Measurements from ENCODE around the gene CNFN. TPM values are rescaled to one million over a fixed set of nuclear protein-coding genes. Genes with fewer than 3 reads are reported as not detected.

Gene CNFN
- total RNA-seq, 1 experiment from 2014 or later = 4.5 TPM

DNA sequence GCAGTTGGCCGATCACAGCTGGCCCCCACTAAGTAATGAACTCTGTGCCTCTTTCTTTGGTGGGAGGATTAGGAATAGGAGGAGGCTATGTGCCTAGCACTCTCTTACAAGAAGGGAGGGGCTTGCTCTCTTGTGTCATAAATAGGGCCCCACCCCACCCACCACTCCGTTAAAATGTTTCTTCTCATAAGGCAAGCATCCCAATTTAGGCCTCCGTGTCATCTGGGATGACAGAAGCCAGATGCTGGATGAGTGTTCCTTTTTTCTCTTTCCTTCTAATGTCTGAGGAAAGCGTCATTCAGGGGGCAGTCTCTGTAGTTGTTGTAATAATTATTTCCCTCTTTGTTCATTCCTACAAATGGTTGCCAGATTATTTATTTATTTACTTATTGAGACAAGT, 37.2 kb upstream of the CNFN start, which contains the start of gene LIPE:
LIPE (minus strand) TSS at position 76 of the 400 bp plus-strand sequence. CDS start 239 bp downstream, outside the sequence.
- no TSS peak for BruUV-seq (replicated peaks)
- ChIA-PET CTCF (no interaction called here), POLR2A (ENCODE audit: unreplicated experiment) (no interaction called here)
- intact Hi-C loops (cut with micrococcal nuclease) = no loop called here
- H2AFZ ChIP-seq (ENCODE audit: low read length) = no peak within 1 kb of the TSS
- no peak for TF ChIP-seq EZH2 (IDR thresholded peaks at IDR 0.05; ENCODE audit: low read length, unreplicated experiment)
- no peak for TF ChIP-seq EZH2phosphoT487 (IDR thresholded peaks at IDR 0.05; ENCODE audit: borderline replicate concordance, low read length)
- TF ChIP-seq CTCF (conservative IDR thresholded peaks at IDR 0.05; ENCODE audit: low read depth, low read length) = no peak
- no peaks in the 10 kb centered on the region for H3K36me3 ChIP-seq (ENCODE audit: low read depth, low read length)
- no peaks in the 10 kb centered on the region for H3F3A ChIP-seq (ENCODE audit: low read length, unreplicated experiment)
- no peak within 1 kb of the TSS for H3K9ac ChIP-seq (ENCODE audit: low read length)
- ATAC-seq = no peak
- no peak within 1 kb of the TSS for H3K4me2 ChIP-seq (ENCODE audit: low read length)
- H4K20me1 ChIP-seq (ENCODE audit: low read length) = no peaks in the 10 kb centered on the region
- H3K4me3 ChIP-seq (ENCODE audit: low read length) = no peak within 1 kb of the TSS
- H3K9me2 ChIP-seq (replicated peaks; ENCODE audit: low read length) = no peaks in the 10 kb centered on the region
- H3K27me3 ChIP-seq (ENCODE audit: low read length) = no peaks in the 10 kb centered on the region
- no peaks in the 10 kb centered on the region for H3K79me2 ChIP-seq (ENCODE audit: low read length)
- H3K4me1 ChIP-seq (ENCODE audit: insufficient read depth, low read length) = peaks cover 12% of the 10 kb centered on the region; the same call in 1 of the 2 replicates
- H3K27ac ChIP-seq (ENCODE audit: low read length) = no peak within 1 kb of the TSS
- H3K9me3 ChIP-seq (ENCODE audit: low read length) = no peaks in the 10 kb centered on the region
- no peak for DNase-seq

DNA sequence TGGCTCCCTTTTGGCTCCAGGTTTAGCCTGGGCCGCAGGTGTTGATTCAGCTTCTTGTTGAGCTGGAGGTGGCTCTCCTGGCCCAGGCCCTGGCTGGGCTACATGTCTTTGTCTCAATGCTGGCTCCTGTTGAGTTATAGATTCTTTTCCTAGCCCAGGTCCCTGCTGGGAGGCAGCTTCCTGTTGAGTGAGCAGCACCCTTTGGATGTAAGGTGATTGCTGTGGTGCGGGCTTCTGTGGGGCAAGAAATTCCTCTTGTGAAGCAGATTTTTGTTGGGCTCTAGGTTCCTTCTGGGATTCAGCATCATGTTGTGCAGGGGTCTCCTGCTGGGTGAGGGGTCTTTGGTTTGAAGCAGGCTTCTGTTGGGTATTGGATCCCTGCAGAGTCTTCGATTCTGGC, 36.5 kb upstream of the CNFN start:
- POLR2A ChIA-PET (ENCODE audit: unreplicated experiment) = no interaction called here
- Histone ChIP-seq H3K36me3 (ENCODE audit: low read depth, low read length) (no peaks in the 10 kb centered on the region), H2AFZ (ENCODE audit: low read length) (no peak overlapping the region), H3K27ac (ENCODE audit: low read length) (no peak overlapping the region), H3K79me2 (ENCODE audit: low read length) (no peaks in the 10 kb centered on the region), H3K4me1 (ENCODE audit: insufficient read depth, low read length) (peaks cover 17% of the 10 kb centered on the region), H3K27me3 (ENCODE audit: low read length) (no peaks in the 10 kb centered on the region), H3K4me3 (ENCODE audit: low read length) (no peak overlapping the region), H3K4me2 (ENCODE audit: low read length) (no peak overlapping the region), H3K9me3 (ENCODE audit: low read length) (no peaks in the 10 kb centered on the region), H4K20me1 (ENCODE audit: low read length) (no peaks in the 10 kb centered on the region), H3K9ac (ENCODE audit: low read length) (no peak overlapping the region), H3F3A (ENCODE audit: low read length, unreplicated experiment) (no peaks in the 10 kb centered on the region), H3K9me2 (replicated peaks; ENCODE audit: low read length) (no peaks in the 10 kb centered on the region)
- CTCF ChIA-PET = no interaction called here
- TF ChIP-seq CTCF (conservative IDR thresholded peaks at IDR 0.05; ENCODE audit: low read depth, low read length) (no peak), EZH2phosphoT487 (IDR thresholded peaks at IDR 0.05; ENCODE audit: borderline replicate concordance, low read length) (no peak), EZH2 (IDR thresholded peaks at IDR 0.05; ENCODE audit: low read length, unreplicated experiment) (no peak)
- intact Hi-C loops (cut with micrococcal nuclease) = no loop called here
- DNase-seq (no peak), ATAC-seq (no peak)
- BruUV-seq (replicated peaks) = no TSS peak

DNA sequence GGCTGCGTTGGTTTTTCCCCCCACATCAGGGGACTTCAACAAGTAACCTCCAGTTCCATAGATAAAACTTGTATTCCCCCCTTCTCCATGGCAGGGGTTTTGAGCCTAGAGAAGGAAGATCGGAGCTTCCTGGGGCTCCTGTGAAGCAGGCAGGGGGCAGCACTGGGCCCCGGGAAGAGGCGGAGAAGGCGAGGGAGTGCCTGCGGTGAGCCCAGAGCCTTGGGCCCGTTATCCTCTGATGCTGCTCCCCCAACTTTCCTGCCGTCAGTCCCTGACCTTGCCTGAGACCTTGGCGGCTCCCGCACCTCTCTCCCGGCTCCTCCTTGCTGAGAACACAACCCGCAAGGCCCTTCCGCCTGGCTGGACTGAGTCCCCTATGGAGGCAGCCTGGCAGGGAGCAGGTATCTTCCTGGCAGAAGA, 34.6 kb upstream of the CNFN start:
- no peaks in the 10 kb centered on the region for H3K9me3 ChIP-seq (ENCODE audit: low read length)

More for the DNA sequence above, 34.6 kb upstream of the CNFN start:
- intact Hi-C loops (cut with micrococcal nuclease) = no loop called here
- POLR2A ChIA-PET (ENCODE audit: unreplicated experiment) = no interaction called here
- Histone ChIP-seq H3K4me3 (ENCODE audit: low read length) (no peak overlapping the region), H3K4me2 (ENCODE audit: low read length) (no peak overlapping the region), H3K9ac (ENCODE audit: low read length) (no peak overlapping the region), H3K27ac (ENCODE audit: low read length) (no peak overlapping the region), H4K20me1 (ENCODE audit: low read length) (no peaks in the 10 kb centered on the region), H2AFZ (ENCODE audit: low read length) (no peak overlapping the region), H3F3A (ENCODE audit: low read length, unreplicated experiment) (no peaks in the 10 kb centered on the region), H3K36me3 (ENCODE audit: low read depth, low read length) (no peaks in the 10 kb centered on the region), H3K4me1 (ENCODE audit: insufficient read depth, low read length) (peaks cover 25% of the 10 kb centered on the region), H3K9me2 (replicated peaks; ENCODE audit: low read length) (no peaks in the 10 kb centered on the region), H3K79me2 (ENCODE audit: low read length) (no peaks in the 10 kb centered on the region), H3K27me3 (ENCODE audit: low read length) (no peaks in the 10 kb centered on the region)
- no peak for ATAC-seq
- no TSS peak for BruUV-seq (replicated peaks)
- CTCF ChIA-PET = no interaction called here
- TF ChIP-seq CTCF (conservative IDR thresholded peaks at IDR 0.05; ENCODE audit: low read depth, low read length) (no peak; the same call in 1 of the 2 replicates), EZH2 (IDR thresholded peaks at IDR 0.05; ENCODE audit: low read length, unreplicated experiment) (no peak), EZH2phosphoT487 (IDR thresholded peaks at IDR 0.05; ENCODE audit: borderline replicate concordance, low read length) (no peak)
- DNase-seq = no peak

All from PC-3 (cell line).